GM21786 (cell line): Measurements from ENCODE around the gene CATSPERD.

Source experiments
- ATAC-seq: cut with Tn5 transposase; IDR thresholded peaks from one replicate; pipeline ENCODE4 v1.9.1; 2021; ENCODE audit not compliant: unreplicated experiment

The CATSPERD gene, protein sequence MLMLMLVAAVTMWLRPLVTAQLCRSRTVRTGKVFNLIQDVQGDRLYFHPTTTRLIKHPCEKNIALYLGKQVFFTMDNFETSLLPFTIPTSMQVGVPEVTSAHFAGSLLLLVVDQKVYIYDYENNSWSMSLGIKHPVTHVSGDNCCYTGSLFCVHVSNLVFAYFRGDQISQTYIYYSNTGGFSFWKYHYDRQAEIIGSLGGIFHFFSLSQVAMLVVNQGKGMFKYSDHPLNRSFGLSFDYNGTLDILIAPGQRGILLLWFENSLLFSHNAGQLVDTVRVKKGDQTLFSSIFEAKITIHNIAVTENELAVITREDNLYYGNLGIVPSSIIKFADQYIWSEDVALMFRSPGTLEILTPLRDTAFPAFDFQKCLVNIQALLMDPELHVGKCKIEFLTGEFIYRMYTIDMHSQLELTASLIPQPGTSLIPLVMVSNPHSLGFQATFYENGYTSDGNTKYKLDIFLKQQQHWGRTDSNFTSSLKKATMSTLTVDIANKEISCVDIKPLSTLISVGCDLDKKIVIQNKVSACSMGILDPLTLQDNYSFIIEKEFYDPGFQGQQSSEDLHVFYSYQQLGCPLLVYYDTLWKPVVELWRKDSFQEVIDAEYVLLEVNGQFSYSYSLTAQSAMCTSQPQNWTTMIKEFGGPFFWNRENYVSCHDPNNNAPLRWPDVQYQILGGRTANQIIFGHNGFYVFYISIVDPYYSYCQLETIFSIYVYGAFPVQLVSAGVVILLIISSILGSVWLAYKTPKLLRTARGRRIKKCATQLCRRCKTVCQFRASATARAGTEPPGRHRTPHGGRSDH

DNA sequence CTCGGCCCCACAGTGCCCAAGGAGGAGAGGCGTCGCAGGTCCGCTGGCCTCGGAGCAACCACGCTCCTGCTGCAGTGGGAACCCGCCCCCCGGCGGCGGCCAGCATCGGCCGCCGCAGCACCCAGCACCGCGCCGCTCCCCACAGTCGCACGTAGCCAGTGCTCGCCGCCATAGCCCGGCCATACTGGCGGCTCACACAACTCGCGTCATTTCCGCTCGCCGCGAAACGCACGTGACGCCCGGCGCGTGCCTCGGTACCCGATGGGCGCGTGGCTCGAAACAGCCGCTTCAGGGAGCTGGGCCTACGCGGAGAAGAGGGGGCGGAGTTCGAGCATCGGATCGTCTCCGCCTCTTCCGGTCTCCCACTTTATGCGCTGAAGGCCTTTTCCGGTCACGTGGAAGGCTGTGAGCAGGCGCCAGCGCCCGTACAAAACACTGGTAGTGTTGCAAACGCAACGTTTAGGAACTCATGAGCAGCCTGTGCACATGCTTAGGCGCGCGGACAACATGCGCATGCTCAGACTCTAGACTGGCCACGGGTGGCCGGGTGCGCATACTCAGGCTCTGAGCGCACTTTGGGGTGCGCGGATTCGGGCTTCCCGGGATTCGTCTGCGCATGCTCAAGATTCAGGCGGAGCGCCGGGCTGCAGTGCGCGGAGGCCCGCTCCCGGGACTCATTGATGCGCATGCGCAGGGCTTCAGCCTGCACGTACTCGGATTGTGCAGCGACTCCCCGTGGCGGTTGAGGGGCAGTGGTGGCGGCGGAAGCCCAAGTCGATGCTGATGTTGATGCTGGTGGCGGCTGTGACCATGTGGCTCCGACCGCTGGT, at the start of gene CATSPERD, which contains the start of gene LONP1:
TSS of gene CATSPERD (plus strand) at position 677 of the 830 bp plus-strand sequence. CDS start at position 778, 101 bp downstream.
TSS of gene LONP1 (minus strand) at position 186 of the 830 bp plus-strand sequence. CDS start at position 172, 14 bp downstream.
- ATAC-seq, result peak; percentile 84

DNA sequence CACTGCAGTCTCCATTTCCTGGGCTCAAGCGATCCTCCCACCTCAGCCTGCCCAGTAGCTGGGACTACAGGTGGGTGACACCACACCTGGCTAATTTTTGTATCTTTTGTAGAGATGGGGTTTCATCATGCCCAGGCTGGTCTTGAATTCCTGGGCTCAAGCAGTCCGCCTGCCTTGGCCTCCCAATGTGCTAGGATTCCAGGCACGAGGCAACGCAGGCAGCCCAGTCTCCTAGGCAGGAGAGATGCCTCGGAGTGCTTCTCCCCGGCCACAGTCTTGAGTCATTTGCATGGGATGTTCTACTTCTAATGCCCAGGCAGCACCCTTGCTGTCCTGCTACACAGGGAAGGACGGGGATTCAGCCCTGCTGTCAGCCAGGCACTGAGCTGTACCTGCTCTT, 48.8 kb upstream of the CATSPERD start:
- no peak for ATAC-seq

DNA sequence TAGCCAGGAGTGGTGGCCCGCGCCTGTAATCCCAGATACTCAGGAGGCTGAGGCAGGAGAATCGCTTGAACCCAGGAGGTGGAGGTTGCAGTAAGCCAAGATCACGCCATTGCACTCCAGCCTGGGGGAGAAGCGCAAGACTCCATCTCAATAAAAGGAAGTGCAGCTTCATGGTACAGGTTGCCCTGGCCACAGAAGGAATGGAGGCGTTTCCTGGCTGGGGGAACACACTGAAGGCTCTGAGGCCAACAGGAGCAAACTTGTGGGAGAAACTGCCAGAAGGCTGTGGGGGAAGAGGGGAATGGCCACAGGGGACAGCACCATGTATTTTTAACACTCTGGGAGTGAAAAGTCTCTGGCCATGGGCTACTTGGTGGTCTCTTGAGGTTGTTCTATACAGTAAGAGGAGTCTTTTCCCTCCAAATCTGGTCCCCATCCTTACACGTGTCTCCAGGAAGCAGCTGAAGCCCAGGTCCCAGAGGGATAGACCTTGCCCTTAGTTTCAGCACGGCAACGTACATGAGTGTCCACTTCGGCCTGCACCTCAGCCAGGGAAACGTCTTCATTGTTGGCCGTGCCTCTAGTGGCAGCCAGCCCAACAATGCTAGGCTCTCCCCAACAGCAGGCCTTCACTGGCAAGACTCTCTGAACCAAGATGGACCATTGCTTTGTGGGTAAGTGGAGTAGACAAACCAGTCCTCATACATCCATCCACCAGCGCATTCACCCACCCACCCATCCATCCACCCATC, 47.6 kb upstream of the CATSPERD start:
- no peak for ATAC-seq

DNA sequence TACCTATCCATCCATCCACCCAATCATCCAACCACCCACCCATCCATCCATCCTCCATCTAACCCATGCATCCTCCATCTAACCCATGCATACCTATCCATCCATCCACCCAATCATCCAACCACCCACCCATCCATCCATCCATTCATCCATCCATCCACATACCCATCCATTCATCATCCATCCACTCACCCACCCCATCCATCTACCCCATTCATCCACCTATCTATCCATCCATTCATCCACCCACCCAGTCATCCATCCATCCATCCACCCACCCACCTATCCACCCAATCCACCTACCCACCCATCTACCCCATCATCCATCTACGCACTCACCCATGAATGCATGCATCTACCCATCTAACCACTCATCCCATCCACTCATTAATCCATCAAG, 46.7 kb upstream of the CATSPERD start:
- no peak for ATAC-seq

DNA sequence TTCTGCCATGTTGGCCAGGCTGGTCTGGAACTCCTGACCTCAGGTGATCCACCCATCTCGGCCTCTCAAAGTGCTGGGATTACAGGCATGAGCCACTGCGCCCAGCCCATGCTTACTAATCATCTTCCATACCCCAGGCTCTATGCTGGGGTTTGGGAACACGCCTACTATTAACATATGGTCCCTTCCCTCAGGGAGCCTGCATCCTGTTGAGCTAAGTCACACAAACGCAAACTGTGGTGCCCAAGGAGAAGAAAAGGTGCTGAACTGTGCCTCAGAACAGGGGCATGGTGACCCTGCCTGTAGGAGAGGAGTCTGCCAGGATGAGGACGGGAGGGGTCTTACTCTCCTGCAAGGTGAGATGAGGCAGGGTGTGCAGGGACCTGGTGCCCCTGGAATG, 45.7 kb upstream of the CATSPERD start:
- no peak for ATAC-seq

DNA sequence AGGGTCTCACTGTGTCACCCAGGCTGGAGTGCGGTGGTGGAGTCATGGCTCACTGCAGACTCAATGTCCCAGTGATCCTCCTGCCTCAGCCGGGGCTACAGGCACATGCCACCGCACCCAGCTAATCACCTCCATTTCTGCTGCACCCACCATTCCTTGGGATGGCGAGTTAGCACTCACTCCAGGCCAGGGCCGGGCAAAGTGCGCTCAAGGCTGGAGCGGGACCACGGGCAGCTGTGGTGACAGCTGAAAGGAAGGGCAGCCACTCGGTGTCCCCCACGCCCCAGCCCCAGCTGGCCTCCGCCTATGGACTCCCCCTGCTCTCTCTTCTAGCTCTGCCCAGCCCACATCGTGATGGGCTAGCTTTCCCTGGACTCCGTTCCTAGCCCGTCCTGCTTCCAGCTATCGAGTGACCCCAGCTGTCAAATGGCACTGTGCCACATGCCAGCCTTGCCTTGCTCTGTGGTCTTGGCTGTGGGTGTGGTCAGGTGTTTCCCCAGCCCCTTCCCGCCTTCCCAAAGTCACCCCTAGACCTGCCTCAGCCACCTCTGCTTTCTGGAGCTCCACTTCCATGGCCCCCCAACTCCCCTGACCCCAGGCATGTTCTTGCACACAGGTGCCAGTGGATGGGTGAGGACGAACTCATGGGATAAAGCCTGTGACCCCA, 44.2 kb upstream of the CATSPERD start:
- no peak for ATAC-seq

DNA sequence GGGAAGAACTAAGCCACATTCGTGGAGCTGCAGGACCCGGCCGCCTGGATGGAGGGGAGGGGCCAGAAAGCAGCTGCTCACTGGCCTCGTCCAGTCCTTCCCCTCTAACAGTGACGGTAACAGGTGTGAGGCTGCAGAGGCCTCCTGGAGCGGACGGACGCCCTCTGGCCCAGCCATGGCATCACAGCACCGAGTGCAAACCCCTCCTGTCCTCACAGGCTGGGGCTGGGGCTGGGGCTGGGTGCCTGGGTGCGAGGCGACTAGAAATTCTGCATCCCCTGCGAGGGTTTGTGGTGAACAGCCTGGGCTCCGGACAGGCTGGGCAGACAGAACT, 43.7 kb upstream of the CATSPERD start:
- ATAC-seq, result no peak

DNA sequence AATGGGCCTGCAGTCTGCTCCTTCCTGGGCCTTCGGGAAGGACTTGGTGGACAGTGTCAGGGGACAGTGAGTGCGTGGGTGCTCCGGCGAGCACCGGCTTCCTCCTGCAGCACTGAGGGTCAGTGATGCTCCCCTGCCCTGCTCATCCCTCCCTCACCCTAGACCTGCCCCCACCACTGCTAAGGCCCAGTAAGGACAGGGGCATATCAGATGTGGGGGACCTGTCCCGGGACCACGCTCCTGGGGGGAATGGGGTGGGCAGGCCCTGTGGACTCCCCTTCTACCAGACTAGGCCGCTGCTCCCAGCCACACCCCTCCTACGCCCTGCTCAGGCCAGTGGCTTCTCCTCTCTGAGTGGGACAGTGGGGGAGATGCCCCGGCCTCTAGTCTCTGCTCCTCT, 43.3 kb upstream of the CATSPERD start:
- ATAC-seq, result no peak

DNA sequence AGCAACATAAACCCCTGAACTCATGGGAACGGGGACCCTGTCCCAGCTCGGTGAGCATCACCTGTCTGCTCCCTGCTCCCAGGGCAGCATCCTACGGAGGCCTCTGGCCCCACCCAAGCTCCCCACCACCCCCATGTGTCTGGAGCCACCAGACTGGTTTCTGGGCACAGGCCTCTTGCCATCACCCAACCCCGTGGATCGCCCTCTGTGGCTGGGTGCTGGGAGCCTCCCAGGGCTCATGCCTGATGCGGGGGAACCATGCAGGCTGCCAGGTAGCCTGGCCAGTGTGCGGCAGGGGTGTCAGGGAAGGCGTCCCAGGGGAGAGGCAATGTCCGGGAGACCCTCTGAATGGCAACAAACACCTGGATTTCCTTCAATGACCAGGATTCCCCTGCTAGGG, 42.9 kb upstream of the CATSPERD start:
- no peak for ATAC-seq

DNA sequence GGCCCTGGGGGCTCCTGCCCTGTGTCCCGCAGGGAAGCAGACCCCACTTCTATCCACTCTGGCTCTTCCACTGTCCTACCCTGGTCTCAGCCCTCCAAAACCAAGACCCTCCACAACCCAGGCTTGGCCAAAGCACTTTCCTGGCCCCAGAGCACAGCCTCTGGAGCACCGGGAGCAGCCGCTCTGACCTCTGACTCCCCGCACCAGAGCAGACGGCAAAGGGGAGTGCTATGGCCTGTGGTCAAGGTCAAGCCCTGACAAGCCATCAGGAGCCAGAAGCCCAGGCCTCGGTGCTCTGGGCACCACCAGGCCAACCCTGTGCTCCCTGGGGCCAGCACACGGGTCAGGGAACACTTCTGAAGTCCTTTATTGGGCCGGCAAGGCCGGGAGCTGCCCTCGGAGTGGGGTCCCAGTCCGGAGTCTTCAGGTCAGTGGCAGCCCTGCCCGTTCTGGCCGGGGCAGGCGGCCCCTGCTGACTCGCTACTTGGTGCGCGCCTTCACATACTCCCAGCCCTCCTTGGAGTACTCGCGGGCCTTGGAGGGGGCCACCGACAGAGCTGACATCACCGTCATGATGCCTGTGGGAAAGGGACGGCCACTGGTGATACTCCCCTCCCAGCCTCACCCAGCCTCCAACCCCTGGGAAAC, 42.2 kb upstream of the CATSPERD start:
- no peak for ATAC-seq

DNA sequence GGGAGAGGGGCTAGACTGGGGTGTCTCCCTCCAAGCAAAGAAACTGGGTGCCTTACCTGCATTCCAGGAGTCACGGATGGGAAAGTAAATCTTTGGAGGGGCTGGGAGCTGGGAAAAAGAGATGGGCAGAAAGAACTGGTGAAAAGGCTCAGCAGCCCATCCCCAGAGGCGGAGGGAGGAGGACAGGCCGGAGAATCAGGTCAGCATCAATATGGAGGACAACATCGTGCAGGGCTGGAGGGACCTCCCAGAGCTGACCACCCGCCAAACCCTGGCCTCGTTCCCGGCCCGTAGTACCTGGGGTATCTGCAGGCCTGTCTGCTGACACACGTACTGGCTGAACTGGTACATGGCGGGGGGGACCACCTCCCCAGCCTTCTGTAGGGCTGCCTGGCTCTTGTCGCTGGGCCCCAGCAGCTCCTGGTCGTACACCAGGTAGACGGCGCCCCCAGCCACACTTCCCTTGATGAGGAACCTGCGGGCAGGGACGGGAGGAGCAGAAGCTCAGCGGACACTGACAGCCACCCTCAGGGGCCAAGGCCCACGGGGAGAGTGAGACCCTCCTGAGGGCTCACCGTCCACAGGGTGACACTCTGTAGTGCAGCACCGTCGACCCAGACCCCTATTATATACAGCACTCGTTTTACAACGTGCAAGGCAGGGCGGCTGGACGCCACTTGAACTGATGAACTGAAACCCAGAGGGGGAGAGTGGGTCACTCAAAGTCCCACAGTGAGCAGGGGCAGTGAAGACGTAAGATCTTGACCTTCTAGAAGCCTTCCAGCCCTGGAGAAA, 41.0 kb upstream of the CATSPERD start:
- no peak for ATAC-seq

DNA sequence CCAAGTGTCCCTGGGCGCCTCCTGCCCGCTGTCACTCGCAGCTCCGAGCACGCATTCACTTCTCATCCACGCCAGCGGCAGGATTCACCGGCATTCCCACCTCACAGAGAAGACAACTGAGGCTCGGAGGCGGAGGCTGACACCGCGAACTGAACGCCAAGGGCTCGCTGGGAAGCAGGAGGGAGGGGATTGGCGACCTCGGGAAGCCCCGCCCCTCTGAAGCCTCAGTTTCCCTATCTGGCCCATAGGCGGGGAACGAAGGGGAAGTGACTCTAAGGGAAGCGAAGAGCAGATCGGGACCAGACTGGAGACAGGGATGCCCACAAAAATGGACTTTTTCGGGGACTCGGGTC, 40.4 kb upstream of the CATSPERD start:
- ATAC-seq, result no peak

DNA sequence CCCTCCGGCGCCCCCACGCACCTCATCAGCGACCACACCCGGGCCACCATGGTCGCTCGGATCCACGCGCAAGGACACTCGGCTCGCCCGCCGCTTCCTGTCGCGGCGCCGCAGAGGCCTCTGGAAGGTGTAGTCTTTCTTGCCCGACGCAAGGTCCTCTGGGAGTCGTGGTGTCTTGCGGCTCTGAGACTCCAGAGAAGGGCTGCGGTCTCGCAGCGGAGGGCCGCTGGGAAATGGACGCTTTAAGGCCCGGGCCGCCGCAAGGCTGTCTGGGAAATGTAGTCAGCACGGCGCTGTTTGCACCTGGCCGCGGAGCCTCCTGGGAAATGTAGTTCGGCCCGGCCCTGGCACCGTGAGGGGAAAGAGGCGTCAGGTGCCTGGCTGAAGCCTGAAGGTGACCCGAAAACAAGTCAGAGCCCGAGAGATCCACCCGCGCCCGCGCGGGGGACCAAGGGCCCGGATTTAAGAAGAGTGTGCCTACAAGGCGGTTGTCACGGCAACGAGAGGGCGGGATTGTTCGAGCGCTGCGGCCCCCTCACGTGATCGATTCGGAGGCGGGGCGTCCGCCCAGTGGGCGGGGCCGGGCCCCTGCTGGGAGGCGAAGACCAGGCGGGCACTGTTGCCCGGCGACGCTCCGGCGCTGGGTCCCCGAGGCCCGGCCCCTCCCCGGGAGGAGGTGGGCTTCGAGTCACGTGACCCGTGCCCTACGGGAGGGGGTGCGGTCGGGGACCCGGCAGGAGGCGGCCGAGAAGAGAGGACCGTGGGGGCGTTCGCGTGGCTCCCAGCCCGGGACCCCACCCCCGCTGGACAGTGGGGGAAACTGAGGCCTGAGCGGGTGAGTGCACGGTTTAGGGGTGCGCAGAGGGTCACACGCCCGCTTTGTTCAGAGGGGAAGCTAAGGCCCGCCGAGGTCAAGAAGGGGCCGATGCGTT, 39.7 kb upstream of the CATSPERD start, which contains the start of the genes HSD11B1L and MICOS13:
TSS of gene HSD11B1L (plus strand) at position 591 of the 932 bp plus-strand sequence. CDS start 3,806 bp downstream, outside the sequence.
TSS of gene MICOS13 (minus strand) at position 80 of the 932 bp plus-strand sequence. CDS start at position 50, 30 bp downstream.
- ATAC-seq, result peak; percentile 91

DNA sequence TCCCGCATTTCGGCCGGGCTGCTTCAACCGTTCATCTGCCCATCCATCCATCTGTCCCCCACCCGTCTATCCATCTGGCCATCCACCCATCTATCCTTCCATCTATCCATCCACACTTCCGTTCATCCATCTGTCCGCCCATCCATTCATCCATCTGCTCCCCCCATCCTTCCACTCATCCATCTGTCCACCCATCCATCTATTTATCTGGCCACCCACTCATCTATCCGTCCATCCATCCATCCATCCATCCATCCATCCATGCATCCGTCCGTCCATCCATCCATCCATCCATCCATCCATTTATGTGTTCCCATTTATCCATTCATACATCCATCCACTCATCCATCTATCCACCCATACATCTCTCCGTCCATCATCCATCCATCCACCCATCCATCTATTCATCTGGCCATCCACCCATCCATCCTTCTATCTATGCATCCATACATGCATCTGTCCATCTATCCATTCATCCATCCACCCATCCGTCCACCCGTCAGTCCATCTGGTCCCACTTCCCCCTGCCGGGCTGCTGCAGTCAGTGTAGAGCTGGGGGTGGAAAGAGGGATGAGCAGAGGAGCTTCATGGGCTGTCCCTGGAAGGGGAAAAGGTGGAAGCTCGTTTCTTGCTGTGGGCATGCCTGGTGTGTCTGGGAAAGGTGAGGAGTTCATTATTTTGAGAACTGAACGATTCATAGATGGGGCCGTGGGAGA, 38.9 kb upstream of the CATSPERD start:
- ATAC-seq, result no peak

DNA sequence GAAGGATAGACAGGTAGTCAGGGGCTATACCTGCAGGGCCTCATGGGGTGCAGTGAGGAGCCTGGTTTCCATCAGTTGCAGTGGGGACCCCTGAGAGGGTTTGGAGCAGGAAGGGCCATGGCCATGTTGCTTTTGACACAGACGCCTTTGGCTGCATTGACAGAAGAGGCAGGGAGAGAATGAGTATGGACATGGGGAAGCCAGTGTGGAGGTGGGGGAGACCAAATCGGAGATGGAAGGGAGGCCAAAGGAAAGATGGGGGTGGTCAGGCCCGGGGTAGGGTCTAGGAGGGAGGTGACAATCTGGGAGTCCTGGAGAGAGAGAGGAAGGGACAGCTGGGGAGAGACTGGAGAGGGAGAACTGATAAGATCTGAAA, 38.3 kb upstream of the CATSPERD start:
- no peak for ATAC-seq

DNA sequence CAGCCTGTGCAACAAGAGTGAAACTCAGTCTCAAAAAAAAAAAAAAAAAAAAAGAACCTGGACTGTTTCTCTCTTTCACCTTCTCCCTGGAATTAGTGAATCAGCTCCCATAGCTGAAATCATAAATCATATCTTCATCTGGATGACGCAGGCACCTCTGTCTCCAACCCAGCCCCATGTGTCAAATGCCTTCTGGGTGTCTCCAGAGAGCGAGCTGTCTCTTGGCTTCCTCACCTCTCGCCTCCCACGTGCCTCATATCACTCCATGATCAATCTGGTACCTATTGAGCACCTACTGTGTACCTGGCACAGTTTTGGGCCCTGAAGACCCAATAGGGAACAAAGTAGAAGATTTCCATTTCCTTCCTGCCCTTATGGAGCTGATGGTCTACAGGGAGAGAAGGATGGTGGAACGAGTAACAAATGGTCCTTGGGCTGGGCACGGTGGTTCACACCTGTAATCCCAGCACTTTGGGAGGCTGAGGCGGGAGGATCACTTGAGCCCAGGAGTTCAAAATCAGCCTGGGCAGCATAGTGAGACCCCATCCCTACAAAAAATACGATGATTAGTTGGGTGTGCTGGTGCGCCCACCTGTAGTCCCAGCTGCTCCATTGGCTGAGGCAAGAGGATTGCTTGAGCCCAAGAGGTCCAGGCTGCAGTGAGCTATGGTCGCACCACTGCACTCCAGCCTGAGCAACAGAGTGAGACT, 37.1 kb upstream of the CATSPERD start:
- no peak for ATAC-seq
